GM19099 (cell line): ENCODE data around the gene DUOX2.

Experiments
- POLR2A ChIP-seq: IDR thresholded peaks from 3 replicates; pipeline ENCODE4 v1.6.1; 2011; ENCODE audit warnings: low read depth; ENCODE audit not compliant: insufficient read length; ENCODE audit errors: extremely low read depth

Gene DUOX2

DNA sequence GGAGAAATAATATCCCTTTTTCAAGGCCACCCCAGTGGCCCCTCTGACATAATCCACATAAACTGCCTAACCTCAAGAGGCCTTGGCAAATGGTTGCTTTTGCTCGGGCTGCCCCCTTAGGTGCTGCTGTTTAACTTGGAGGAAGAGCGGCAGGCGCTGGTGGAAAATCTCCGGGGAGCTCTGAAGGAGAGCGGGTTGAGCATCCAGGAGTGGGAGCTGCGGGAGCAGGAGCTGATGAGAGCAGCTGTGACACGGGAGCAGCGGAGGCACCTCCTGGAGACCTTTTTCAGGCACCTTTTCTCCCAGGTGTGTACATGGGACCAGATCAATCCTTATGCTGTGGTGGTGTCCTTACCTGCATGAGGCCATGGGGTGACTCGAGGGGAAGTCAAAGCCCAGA is 30.8 kb upstream of the DUOX2 start:
- no peak for TF ChIP-seq POLR2A

DNA sequence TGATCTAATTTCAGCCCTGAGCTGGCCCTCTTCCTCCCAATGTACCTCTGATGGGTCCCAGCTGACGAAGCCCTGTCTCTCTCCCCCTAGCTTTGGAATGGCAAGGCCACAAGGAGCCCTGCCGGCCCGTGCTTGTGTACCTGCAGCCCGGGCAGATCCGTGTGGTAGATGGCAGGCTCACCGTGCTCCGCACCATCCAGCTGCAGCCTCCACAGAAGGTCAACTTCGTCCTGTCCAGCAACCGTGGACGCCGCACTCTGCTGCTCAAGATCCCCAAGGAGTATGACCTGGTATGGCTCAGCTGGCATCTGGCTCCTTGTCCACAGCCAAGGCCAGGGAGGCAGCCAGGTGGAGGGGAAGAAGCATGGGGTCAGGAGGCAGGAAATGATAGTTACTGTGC is 30.0 kb upstream of the DUOX2 start:
- TF ChIP-seq POLR2A = no peak

DNA sequence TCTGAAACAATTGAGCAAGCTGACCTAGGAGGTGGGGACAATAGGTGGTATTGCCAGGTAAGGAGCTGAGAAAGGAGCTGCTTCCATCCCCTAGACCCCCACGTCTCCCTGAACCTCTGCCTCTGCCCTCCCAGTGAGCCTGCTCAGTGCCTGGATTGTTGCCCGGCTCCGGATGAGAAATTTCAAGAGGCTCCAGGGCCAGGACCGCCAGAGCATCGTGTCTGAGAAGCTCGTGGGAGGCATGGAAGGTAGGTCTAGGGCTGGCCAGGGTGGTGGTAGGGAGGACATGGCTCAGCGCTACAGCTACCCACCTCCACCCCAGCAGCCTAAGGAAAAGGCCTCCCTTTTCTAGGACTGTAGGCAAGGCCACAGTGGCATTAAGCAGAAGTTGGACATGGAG is 29.1 kb upstream of the DUOX2 start:
- TF ChIP-seq POLR2A = no peak

DNA sequence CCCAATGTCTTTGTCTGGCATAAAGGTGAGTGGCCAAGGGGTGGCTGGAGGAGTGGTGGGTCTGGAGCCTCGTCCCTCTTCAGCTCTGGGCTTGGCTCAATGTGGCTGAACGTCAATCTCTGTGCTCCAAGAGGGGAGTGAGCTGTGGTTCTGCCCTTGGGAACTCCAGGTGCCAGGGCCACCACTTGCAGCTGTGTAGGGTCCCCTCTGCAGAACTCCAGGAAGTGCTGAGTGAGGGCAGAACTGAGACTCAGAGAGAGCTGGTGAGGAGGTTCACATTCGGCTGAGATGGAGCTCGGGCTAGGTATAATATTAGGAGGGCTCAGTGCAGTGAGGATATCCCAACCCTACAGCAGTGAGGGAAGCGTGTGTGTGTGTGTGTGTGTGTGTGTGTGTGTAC is 27.4 kb upstream of the DUOX2 start:
- no peak for TF ChIP-seq POLR2A

DNA sequence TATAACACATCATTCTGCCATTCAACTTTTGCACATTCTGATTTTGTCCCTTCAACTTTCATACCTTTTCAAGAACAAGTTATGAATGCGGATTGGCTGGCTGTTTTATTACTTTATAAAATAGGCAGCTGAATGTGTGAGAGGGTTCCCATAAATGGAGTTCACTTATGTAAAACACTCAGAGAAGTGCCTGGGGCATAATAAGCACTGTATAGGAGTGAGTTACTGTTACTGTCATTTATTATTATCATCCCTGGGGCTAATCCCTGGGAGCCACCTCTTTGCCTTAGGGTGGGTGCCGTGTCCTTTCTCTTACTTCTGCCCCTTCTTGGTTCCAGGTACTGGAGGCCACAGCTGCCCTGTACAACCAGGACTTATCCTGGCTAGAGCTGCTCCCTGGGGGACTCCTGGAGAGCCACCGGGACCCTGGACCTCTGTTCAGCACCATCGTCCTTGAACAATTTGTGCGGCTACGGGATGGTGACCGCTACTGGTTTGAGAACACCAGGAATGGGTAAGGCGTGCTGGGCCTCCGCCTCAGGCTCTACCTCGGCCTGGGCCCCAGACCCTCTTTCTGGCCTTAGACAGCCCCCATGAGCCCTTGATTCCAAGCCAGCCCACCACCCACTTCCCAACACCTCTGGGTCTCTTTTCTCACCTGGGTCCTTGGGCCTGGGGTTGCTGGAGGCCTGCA is 26.7 kb upstream of the DUOX2 start:
- no peak for TF ChIP-seq POLR2A

DNA sequence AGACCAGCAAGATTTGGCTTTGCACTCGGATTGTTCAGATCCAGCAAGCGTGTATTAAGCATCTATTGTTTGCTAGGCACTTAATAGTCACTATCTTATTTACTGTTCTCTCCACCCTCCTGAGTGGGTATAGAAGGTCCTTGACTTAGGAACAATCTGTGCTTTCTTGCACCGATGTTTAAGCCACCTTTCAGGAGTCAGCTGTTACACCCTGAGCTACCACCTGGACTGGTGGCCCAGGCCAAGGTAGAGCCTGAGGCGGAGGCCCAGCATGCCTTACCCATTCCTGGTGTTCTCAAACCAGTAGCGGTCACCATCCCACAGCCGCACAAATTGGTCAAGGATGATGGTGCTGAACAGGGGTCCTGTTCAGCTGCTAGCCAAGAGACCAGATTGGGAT is 25.8 kb upstream of the DUOX2 start:
- TF ChIP-seq POLR2A = no peak

DNA sequence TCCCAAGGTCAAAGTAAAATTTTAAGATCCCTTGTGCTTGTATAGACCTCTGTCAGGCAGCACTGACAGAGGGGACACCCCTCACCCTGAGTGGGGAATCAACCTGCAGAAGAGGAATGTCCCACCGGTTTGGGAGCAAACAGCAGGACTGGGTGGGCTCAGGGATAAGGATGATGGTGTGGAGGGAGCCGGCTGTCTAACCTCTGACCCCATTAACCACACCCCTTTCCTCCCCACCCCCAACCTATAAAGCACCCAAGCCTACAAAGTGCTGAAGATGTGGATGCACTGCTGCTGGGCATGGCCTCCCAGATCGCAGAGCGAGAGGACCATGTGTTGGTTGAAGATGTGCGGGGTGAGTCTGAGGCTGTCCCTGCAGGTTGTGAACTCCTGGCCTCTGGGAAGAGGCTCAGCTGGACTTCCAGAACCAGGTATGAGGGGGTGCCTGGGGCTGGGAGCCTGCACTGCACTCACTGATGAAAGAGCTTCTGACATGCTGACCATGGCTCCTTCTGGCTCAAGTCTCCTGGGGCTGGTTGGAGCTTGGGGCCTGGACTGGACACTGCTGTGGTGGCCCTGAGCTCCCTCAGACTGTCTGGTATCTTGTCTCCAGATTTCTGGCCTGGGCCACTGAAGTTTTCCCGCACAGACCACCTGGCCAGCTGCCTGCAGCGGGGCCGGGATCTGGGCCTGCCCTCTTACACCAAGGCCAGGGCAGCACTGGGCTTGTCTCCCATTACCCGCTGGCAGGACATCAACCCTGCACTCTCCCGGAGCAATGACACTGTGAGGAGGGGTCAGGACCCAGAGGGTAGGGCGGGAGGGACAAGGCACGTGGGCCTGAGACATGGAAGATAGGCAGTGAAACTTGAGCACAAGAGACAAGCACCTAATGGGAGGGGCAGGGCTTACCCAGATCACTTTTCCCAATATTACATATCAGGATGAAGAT is 25.1 kb upstream of the DUOX2 start:
- no peak for TF ChIP-seq POLR2A

DNA sequence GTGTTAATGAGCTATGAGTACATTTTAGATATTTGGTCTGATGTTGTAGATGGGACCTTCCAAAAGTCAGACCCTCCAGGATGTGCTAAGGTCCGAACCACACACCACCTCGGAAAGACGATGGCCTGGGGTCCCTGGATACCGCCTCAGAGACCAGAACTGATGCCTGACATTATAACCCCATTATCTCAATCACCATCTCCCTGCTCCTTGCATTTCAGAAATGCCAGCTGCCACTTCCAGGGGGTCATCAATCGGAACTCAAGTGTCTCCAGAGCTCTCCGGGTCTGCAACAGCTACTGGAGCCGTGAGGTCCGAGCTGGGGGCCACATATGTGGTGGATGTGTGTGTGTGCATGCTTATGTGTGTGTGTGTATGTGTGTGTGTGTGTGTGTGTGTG is 23.7 kb upstream of the DUOX2 start:
- no peak for TF ChIP-seq POLR2A

DNA sequence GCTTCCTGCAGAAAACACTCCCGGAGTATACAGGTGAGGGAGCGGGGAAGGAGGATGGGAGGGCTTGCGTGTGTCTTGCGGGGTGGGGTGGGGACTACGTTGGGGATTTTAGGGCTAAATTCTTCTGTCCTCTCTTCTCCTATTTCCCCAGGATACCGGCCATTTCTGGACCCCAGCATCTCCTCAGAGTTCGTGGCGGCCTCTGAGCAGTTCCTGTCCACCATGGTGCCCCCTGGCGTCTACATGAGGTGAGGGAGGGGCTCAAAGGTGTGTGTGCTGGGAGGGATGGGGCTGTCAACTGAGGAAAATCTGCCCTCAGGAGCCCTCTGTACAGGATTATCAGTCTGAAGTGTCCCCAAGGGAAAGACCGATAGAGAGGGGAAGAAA is 22.4 kb upstream of the DUOX2 start:
- TF ChIP-seq POLR2A = no peak

DNA sequence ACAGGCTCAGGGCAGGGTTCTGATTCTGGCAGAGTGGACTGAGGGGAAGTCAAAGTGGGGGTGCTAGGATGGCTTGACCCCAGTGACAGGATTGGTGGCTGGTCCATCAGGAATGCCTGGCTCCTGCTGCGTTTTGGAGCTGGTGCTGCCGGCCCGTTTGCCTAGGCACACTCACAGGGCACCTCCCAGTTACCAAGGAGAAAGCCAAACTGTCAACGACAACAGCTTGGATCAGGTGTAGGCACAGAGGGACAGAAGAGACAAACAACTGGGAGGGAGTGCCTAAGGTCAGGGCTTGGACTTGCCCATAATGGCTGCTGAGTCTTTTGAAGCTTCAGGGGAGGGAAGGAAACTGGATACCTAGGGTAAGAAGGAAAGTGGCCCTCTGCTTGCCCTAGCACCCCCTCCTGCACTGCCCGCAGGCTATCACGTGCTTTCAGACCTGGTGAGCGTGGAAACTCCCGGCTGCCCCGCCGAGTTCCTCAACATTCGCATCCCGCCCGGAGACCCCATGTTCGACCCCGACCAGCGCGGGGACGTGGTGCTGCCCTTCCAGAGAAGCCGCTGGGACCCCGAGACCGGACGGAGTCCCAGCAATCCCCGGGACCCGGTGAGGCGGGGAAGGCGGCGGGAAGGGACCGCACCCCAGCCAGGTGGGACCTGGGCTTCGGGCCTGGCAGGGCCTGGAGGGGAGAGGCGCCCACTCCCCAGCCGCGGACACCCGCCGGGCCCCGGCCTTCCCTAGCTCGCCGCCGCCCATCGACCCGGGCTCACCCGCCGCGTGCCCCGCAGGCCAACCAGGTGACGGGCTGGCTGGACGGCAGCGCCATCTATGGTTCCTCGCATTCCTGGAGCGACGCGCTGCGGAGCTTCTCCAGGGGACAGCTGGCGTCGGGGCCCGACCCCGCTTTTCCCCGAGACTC is 21.0 kb upstream of the DUOX2 start:
- TF ChIP-seq POLR2A = no peak

DNA sequence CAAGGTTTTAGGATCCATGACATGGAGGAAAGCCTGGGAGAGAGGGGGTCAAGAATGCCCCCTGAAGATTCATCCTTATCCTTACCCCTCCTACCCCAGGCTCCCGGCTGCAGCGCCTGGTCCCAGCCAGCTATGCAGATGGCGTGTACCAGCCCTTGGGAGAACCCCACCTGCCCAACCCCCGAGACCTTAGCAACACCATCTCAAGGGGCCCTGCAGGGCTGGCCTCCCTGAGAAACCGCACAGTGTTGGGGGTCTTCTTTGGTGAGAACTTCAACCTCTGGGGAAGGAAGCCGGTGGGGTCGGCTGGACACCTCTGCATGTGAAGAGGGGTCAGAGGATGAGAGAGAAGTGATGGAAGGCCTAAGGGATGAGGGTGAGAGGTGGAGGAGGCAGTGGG is 20.1 kb upstream of the DUOX2 start:
- TF ChIP-seq POLR2A = no peak

DNA sequence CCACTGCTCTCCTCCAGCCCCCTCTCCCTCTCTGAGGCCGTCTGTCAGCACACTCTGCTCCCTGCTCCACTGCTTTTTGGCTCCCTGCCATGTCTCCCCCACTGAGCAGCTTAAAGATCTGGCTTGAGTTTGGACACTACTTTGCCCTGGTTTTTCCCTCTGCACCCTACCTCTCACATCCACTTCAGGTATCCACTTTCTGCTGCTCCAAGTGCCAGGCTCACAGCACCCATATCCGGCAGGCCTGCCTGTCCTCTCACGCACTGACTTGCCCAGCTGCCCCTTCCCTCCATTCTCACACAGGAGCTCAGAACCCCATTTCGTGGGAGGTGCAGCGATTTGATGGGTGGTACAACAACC is 19.6 kb upstream of the DUOX2 start:
- no peak for TF ChIP-seq POLR2A

DNA sequence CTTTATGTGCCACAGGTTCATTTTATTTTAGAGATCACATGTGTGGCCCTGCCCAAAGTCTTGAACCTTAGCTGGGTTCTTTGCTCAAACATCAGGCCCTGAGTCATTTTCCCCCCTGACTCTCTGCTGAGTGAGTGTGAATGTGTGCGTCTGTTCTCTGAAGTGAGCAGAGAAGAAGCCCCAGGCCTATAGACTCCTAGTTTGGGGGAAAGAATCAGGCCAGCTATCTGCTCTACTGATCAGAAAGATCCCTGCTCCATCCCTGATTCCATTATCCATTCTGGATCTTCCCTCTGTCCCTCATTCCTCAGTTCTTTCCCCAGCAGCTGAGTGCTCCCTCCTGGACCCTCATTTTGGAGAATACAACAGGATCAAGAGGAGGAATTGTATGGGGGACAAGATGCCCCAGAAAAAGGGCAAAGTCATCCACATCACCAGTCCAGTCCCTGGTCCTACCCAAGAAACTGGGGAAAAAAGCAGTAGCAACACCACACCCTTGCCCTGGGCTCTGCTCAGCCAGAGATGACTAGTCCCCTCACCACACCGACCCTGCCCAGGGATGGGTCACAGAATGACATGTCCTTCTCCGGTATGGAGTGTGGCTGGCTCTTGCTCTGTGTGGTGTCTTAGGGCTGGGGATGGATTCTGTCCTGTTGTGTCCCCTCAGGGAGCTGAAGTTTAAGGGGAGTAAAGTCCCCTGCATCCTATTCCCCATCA is 19.0 kb upstream of the DUOX2 start:
- no peak for TF ChIP-seq POLR2A

DNA sequence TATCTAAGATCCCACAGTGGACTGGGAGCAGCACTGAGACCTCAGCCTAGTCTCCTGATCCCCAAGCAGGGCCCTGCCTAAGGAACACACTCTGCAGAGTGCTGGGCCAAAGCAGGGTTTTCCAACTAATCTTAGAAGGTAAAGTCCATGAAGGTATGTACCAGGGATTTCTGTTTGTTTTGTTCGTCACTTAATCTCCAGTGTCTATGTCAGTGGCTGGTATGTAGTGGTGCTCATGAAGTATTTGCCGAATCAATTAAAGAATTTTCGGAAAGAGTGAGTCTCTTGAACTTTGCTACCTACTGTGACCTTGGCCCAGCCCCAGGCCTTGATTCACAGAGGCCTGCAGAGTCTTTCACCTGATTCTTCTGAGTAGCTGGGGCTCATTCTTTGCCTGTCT is 17.5 kb upstream of the DUOX2 start:
- no peak for TF ChIP-seq POLR2A
